Measurements from ENCODE around the gene HMBS. TPM values are rescaled to one million over a fixed set of nuclear protein-coding genes. Genes with fewer than 3 reads are reported as not detected.
"Not testable (repeated sequence)": the region's sequence is repeated elsewhere in the genome, so short reads cannot be mapped to it uniquely, and the experiment has no call there.

The HMBS gene
- total RNA-seq, 4 donors from 2014 or later, result 10.7 to 21.7 (median 15.0) TPM

DNA sequence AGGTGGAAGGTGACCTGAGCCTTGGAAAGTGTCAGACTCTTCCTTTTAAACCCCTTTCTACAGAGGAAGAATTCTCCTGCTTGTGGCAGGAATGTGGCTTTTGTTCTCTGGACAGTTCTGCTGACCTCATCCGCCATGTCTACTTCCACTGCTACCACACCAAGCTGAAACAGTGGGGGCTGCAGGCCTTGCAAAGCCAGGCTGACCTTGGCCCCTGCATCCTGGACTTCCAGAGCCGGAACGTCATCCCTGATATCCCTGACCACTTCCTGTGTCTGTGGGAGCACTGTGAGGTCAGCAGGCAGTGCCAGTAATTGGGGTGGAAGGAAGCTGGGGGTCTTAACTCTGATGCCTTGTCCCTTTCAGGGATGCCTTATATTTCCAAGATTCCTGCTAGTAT is 46.0 kb downstream of the HMBS start:
- Histone ChIP-seq H3K4me3 (no peak overlapping the region), H3K27me3 (no peaks in the 10 kb centered on the region), H3K4me1 (peaks cover 0 to 6% (median 0%) of the 10 kb centered on the region in 4 donors), H3K36me3 (peaks cover 0 to 70% (median 0%) of the 10 kb centered on the region in 3 donors), H3K27ac (no peak overlapping the region), H3K9me3 (no peaks in the 10 kb centered on the region)
- no peak for DNase-seq
- TF ChIP-seq POLR2A (IDR thresholded peaks at IDR 0.05), result no peak
- TF ChIP-seq, protein P1, sequence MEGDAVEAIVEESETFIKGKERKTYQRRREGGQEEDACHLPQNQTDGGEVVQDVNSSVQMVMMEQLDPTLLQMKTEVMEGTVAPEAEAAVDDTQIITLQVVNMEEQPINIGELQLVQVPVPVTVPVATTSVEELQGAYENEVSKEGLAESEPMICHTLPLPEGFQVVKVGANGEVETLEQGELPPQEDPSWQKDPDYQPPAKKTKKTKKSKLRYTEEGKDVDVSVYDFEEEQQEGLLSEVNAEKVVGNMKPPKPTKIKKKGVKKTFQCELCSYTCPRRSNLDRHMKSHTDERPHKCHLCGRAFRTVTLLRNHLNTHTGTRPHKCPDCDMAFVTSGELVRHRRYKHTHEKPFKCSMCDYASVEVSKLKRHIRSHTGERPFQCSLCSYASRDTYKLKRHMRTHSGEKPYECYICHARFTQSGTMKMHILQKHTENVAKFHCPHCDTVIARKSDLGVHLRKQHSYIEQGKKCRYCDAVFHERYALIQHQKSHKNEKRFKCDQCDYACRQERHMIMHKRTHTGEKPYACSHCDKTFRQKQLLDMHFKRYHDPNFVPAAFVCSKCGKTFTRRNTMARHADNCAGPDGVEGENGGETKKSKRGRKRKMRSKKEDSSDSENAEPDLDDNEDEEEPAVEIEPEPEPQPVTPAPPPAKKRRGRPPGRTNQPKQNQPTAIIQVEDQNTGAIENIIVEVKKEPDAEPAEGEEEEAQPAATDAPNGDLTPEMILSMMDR (IDR thresholded peaks at IDR 0.05), result no peak

DNA sequence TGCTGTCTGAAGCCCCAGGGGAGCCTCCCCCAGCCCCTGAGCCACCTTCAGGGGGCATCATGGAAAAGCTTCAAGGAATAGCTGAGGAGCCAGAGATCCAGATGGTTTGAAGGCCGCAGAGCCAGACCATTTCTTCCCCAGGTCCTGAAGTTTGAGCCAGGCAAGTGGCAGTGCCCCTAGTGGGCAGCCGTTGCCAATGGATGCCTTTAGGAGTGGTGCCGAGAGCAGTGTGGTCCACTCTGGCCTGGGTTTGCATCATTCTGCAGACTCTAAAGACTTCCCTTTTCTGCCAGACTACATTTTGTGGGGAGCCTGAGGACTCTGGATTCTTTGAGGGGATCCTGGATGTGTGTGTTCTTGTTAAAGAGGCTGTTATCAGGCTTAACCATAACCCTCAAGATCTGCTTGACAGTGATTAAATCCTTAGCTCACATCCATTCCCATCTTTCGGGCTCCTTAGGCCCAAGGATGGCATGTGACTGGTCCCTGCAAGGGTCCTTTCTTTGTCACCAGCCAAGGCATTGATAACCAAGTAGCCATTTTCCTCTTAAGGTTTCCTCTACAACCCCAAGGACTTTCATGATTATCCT is 49.8 kb downstream of the HMBS start:
- TF ChIP-seq, protein P1 (IDR thresholded peaks at IDR 0.05), result peak in 4 of 6 experiments; percentile 50 to 63 (median 56)
- no peak for TF ChIP-seq POLR2A (IDR thresholded peaks at IDR 0.05)
- peaks cover 0 to 49% (median 0%) of the 10 kb centered on the region in 3 donors for H3K36me3 ChIP-seq
- no peak overlapping the region for H3K27ac ChIP-seq
- no peak overlapping the region for H3K4me3 ChIP-seq
- no peaks in the 10 kb centered on the region for H3K9me3 ChIP-seq
- DNase-seq, result no peak
- no peaks in the 10 kb centered on the region for H3K27me3 ChIP-seq
- no peaks in the 10 kb centered on the region for H3K4me1 ChIP-seq

DNA sequence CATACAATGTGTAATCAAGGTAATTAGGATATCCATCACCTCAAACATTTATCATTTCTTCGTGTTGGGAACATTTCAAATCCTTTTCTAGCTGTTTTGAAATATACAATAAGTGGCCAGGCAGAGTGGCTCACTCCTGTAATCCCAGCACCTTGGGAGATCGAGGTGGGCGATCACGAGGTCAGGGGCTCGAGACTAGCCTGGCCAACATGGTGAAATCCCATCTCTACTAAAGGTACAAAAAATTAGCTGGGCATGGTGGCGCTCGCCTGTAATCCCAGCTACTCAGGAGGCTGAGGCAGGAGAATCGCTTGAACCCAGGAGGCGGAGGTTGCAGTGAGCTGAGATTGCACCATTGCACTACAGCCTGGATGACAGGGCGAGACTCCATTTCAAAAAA is 54.6 kb downstream of the HMBS start:
- DNase-seq, H3K4me3 ChIP-seq, H3K27ac ChIP-seq, H3K4me1 ChIP-seq, H3K9me3 ChIP-seq, H3K36me3 ChIP-seq, H3K27me3 ChIP-seq: not testable (repeated sequence)

Other genes starting within 250 kb of the HMBS start
- 1 to 10 TPM in 2 of 4 donors, under 1 TPM in 1, not detected in 1; 0.66 to 7.4 (median 1.1) TPM for gene CXCR5, start 201.0 kb upstream of the HMBS start, total RNA-seq
- 10 to 100 TPM; 26.4 to 51.3 (median 34.1) TPM for gene BCL9L, start 159.0 kb upstream of the HMBS start, total RNA-seq
- gene UPK2, start 128.6 kb upstream of the HMBS start, total RNA-seq, result not detected
- gene FOXR1, start 113.1 kb upstream of the HMBS start, total RNA-seq, result not detected
- gene CENATAC, start 86.7 kb upstream of the HMBS start, total RNA-seq, result 100 to 1,000 TPM in 3 of 4 donors, 10 to 100 TPM in 1; 66.4 to 192 (median 105) TPM
- gene RPS25, start 66.5 kb upstream of the HMBS start, total RNA-seq, result 1,000 to 10,000 TPM in 1 of 4 donors, 100 to 1,000 TPM in 3; 369 to 1,310 (median 750) TPM
- gene TRAPPC4, start 66.1 kb upstream of the HMBS start, total RNA-seq, result 100 to 1,000 TPM in 1 of 4 donors, 10 to 100 TPM in 3; 52.8 to 104 (median 77.8) TPM
- 100 to 1,000 TPM in 3 of 4 donors, 10 to 100 TPM in 1; 18.2 to 253 (median 209) TPM for gene SLC37A4, start 54.0 kb upstream of the HMBS start, total RNA-seq
- gene HYOU1, start 27.7 kb upstream of the HMBS start, total RNA-seq, result 10 to 100 TPM; 65.2 to 97.7 (median 66.9) TPM
- 10 to 100 TPM; 26.3 to 72.6 (median 37.2) TPM for gene VPS11, start 17.1 kb upstream of the HMBS start, total RNA-seq
- 10 to 100 TPM; 10.7 to 38.6 (median 33.1) TPM for gene DPAGT1, start 17.0 kb downstream of the HMBS start, total RNA-seq
- 100 to 1,000 TPM in 1 of 4 donors, 10 to 100 TPM in 3; 13.2 to 107 (median 81.8) TPM for gene C2CD2L, start 22.5 kb downstream of the HMBS start, total RNA-seq
- 10 to 100 TPM; 28.1 to 67.9 (median 49.0) TPM for gene HINFP, start 36.7 kb downstream of the HMBS start, total RNA-seq
- not detected for gene ABCG4, start 64.2 kb downstream of the HMBS start, total RNA-seq
- gene NLRX1, start 83.8 kb downstream of the HMBS start, total RNA-seq, result 10 to 100 TPM in 3 of 4 donors, 1 to 10 TPM in 1; 8.3 to 28.6 (median 21.3) TPM
- gene NHERF4, start 100.6 kb downstream of the HMBS start, total RNA-seq, result 100 to 1,000 TPM in 3 of 4 donors, 10 to 100 TPM in 1; 31.4 to 222 (median 173) TPM
- gene CBL, start 121.5 kb downstream of the HMBS start, total RNA-seq, result 10 to 100 TPM; 11.1 to 20.6 (median 15.9) TPM
- gene MCAM, start 232.2 kb downstream of the HMBS start, total RNA-seq, result 100 to 1,000 TPM in 1 of 4 donors, 10 to 100 TPM in 3; 27.5 to 112 (median 66.2) TPM
- gene RNF26, start 249.6 kb downstream of the HMBS start, total RNA-seq, result 10 to 100 TPM; 15.5 to 23.4 (median 16.5) TPM